Cardiac muscle cell (in vitro differentiated cells and primary cell): ENCODE data around the gene COL6A2. TPM values are rescaled to one million over a fixed set of nuclear protein-coding genes. Genes with fewer than 3 reads are reported as not detected.

Experiments
- DNase-seq, 2 donors: peaks; one replicate each; pipeline versions ENCODE4 v3.0.0 to v3.0.0-alpha.2; 2010 to 2017; ENCODE audit warnings: low read depth in 1 of 2, low spot score in 1 of 2
- H3K27ac ChIP-seq: fragments of 200-600 bp; sonication (generic); 2 replicates; pipeline ENCODE4 v1.5.1; 2016
- H3K27me3 ChIP-seq: fragments of 200-600 bp; sonication (generic); 2 replicates; pipeline ENCODE4 v1.6.0; 2016; ENCODE audit warnings: control low read depth
- H3K36me3 ChIP-seq: fragments of 200-600 bp; sonication (generic); 2 replicates; pipeline ENCODE4 v1.5.1; 2016; ENCODE audit warnings: control low read depth
- H3K4me1 ChIP-seq: fragments of 200-600 bp; sonication (generic); 2 replicates; pipeline ENCODE4 v1.8.1; 2017; ENCODE audit warnings: low read depth, mild to moderate bottlenecking, mixed run types
- H3K4me3 ChIP-seq: fragments of 200-600 bp; sonication (generic); 2 replicates; pipeline ENCODE4 v1.5.1; 2016; ENCODE audit warnings: mild to moderate bottlenecking
- H3K9me3 ChIP-seq: fragments of 200-600 bp; sonication (generic); 2 replicates; pipeline ENCODE4 v1.5.1; 2017; ENCODE audit warnings: low read depth, mild to moderate bottlenecking, control low read depth
- polyA plus RNA-seq: library from polyadenylated mRNA; unstranded; fragments of >200 nt; fragmentation: Nextera tagmentation; extraction: Ambion mirVana; gene quantifications from 2 replicates; pipeline ENCODE4 v1.2.1, GENCODE V29; 2016
- total RNA-seq: library from RNA; depleted of rRNA; stranded (reverse); fragments of >200 nt; gene quantifications from 2 replicates; pipeline ENCODE4 v1.2.3, GENCODE V29; 2016
- TF ChIP-seq, protein P1 (sequence below): IDR thresholded peaks from 2 replicates; pipeline ENCODE4 v1.5.1; 2012; ENCODE audit warnings: low read depth, mild to moderate bottlenecking, low read length

Gene COL6A2
- total and polyA plus RNA-seq, 2 experiments from 2014 or later = 153 to 260 TPM

DNA sequence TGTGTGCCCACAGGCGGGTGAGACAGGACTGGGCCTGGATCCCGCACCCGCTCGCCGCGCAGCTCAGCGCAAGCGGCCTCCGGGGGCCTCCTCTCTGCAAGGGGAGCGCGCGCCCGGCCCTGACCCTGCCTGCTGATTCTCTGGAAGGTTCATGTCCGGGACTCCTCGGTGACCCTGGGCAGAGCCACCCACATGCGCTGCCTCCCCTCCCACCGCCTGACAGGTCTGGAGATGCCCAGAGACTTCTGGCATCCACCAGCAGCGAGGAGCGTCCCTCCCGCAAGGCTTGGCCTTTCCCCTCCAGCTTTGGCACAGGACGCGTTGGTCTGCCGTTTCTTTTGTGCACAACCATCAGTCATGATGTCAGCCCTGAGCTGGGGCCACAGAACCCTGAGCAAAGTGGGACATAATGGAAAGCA, 42.0 kb upstream of the COL6A2 start:
- H3K36me3 ChIP-seq = no peaks in the 10 kb centered on the region
- H3K27me3 ChIP-seq = no peaks in the 10 kb centered on the region
- DNase-seq = peak in 1 of 2 donors; percentile 58
- peaks cover 9% of the 10 kb centered on the region for H3K4me1 ChIP-seq
- H3K4me3 ChIP-seq = no peak overlapping the region
- TF ChIP-seq, protein P1, sequence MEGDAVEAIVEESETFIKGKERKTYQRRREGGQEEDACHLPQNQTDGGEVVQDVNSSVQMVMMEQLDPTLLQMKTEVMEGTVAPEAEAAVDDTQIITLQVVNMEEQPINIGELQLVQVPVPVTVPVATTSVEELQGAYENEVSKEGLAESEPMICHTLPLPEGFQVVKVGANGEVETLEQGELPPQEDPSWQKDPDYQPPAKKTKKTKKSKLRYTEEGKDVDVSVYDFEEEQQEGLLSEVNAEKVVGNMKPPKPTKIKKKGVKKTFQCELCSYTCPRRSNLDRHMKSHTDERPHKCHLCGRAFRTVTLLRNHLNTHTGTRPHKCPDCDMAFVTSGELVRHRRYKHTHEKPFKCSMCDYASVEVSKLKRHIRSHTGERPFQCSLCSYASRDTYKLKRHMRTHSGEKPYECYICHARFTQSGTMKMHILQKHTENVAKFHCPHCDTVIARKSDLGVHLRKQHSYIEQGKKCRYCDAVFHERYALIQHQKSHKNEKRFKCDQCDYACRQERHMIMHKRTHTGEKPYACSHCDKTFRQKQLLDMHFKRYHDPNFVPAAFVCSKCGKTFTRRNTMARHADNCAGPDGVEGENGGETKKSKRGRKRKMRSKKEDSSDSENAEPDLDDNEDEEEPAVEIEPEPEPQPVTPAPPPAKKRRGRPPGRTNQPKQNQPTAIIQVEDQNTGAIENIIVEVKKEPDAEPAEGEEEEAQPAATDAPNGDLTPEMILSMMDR = no peak
- no peak overlapping the region for H3K27ac ChIP-seq
- no peaks in the 10 kb centered on the region for H3K9me3 ChIP-seq

GRCh38 chr21:46056450-46056903, 41.4 kb upstream of the COL6A2 start:
- Histone ChIP-seq H3K36me3 (no peaks in the 10 kb centered on the region), H3K27me3 (no peaks in the 10 kb centered on the region), H3K9me3 (no peaks in the 10 kb centered on the region), H3K4me1 (peaks cover 9% of the 10 kb centered on the region), H3K4me3 (no peak overlapping the region), H3K27ac (peak overlapping the region; percentile 17)
- TF ChIP-seq, protein P1 = no peak
- peak; percentile 41 to 97 for DNase-seq

GRCh38 chr21:46057111-46057709, 40.7 kb upstream of the COL6A2 start:
- H3K4me3 ChIP-seq = no peak overlapping the region
- no peaks in the 10 kb centered on the region for H3K9me3 ChIP-seq
- H3K36me3 ChIP-seq = no peaks in the 10 kb centered on the region
- peaks cover 9% of the 10 kb centered on the region for H3K4me1 ChIP-seq
- TF ChIP-seq, protein P1 = no peak
- no peaks in the 10 kb centered on the region for H3K27me3 ChIP-seq
- peak overlapping the region; percentile 60 for H3K27ac ChIP-seq
- DNase-seq = no peak

GRCh38 chr21:46057710-46058241, 40.1 kb upstream of the COL6A2 start:
- TF ChIP-seq, protein P1 = no peak
- H3K27me3 ChIP-seq = no peaks in the 10 kb centered on the region
- no peaks in the 10 kb centered on the region for H3K9me3 ChIP-seq
- H3K4me1 ChIP-seq = peaks cover 9% of the 10 kb centered on the region
- H3K36me3 ChIP-seq = no peaks in the 10 kb centered on the region
- no peak for DNase-seq
- H3K27ac ChIP-seq = peak overlapping the region; percentile 60
- H3K4me3 ChIP-seq = no peak overlapping the region

DNA sequence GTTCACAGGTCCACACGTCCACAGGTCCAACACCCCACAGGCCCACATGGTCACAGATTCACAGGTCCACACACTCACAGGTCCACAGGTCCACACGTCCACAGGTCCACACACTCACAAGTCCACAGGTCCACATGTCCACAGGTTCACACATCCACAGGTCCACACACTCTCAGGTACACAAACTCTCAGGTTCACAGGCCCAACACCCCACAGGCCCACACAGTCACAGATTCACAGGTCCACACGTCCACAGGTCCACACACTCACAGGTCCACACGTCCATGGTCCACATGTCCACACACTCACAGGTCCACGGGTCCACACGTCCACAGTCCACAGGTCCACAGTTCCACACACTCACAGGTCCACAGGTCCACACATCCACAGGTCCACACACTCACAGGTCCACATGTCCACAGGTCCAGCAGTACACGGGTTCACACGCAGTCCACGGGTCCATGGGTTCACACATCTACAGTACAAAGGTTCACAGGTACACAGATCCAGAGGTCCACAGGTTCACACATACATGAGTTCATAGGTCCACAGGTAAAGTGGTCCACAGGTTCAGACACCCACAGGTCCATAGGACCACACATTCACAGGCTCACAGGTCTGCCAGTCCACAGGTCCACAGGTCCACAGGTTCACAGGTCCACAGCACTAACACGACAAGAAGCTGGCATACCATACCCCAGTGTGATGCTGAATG, 39.3 kb upstream of the COL6A2 start:
- Histone ChIP-seq H3K4me3 (no peak overlapping the region), H3K27ac (no peak overlapping the region), H3K9me3 (no peaks in the 10 kb centered on the region), H3K27me3 (no peaks in the 10 kb centered on the region), H3K36me3 (no peaks in the 10 kb centered on the region), H3K4me1 (peaks cover 6% of the 10 kb centered on the region)
- TF ChIP-seq, protein P1 = no peak
- DNase-seq = no peak
